NCI-H2227 (cell line): Measurements from ENCODE around the gene FRY.
"Not testable (repeated sequence)": the region's sequence is repeated elsewhere in the genome, so short reads cannot be mapped to it uniquely, and the experiment has no call there.

Experiments
- DNase-seq: peaks from one replicate; lab custom pipeline; 2025; ENCODE audit not compliant: unreplicated experiment; lab: John Stamatoyannopoulos, UW

The FRY gene

DNA sequence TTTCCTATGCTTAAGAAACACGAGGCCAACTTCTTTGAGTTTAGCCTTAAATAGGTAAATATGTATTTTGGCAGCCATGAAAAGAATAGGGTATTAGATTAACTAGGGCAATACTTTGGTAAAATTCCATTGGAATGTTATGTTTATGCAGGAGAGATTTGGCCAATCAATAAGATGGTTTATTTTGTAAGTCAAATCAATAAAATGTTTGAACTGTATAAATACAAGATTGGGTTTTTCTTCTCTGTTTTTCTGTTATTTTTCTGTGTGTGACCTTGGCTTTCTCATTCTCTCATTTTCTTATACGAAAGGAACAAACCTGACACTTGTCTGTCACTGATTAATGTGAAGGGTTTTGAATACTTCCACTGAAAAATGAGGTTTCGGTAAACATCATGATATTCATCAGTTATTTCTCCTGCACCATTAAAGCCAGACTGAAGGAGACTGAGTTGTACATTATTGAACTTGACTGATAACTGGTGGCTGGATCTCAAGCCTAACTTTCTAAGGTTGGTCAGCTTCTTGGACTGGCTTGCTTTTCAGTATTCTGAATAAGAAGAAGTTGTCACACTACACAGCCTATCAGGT, 8.6 kb downstream of the FRY start:
- no peak for DNase-seq

DNA sequence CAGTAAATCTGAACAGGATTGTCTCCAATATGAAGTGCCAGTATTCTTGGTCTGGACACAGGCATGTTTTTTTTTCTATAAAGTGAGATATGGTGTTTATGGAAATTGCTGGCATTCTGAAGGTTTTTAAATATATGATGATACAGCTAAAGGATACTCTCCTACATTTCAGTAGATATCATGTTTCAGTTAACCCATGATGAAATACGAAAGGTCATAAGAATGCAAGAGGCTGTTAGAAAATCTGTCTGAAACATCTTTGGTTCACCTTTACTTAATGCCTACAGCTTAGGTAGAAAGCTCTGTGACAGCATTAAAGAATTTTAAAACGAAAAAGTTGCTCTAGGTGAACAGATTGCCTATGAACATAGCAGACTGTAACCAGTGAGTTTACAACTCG, 9.1 kb downstream of the FRY start:
- DNase-seq: no peak

DNA sequence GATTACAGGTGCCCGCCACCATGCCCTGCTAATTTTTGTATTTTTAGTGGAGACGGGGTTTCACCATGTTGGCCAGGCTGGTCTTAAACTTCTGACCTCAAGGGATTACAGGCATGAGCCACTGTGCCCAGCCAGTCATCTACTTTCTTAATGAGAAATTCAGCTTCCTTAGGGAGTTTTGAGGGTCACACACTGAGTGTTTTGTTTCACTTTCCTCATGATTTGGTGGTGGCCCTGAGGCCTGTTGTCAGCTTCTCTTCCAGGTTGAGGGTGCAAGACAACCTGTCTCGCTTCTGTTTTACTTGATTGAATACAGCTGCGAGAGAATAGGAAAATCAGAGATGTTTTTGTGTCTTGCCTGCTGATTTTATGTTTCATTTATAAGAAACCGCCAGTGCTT, 9.9 kb downstream of the FRY start:
- no peak for DNase-seq

DNA sequence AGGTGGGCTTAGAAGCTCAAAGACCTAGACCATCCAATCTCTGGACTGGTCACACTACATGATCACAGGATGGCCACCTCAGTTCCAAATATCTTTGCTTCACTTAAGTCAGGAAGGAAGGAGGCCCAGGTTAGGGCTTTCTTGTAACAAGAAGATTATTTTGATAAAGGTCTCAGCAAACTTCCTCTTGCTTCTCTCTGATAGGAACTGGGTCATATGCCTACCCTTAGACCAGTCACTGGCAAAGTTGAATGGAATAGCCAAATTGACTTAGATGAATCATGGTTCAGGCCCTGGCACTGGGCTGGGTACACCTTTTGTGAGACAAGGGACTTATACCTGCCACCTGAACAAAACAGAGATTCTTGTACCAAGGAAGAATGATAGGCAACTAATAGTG, 11.0 kb downstream of the FRY start:
- no peak for DNase-seq

DNA sequence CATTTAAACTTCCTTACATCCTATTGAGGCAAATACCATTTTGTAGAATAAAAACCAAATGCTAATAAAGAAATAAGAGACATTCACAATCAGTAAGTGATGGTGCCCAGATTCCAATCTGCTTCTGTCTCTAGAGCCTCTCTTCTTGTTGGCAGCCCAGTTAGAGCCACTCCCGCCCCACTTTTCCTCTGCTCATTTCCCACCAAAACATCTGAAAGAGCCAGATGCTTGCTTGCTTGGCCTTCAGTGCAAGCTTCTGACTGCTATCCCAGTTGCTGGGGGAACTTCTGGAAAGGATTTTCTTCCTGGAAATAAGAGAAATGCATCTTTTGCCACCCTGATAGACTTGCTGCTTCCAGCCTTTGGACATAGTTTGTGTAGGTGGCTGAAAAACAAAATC, 12.9 kb downstream of the FRY start:
- no peak for DNase-seq

DNA sequence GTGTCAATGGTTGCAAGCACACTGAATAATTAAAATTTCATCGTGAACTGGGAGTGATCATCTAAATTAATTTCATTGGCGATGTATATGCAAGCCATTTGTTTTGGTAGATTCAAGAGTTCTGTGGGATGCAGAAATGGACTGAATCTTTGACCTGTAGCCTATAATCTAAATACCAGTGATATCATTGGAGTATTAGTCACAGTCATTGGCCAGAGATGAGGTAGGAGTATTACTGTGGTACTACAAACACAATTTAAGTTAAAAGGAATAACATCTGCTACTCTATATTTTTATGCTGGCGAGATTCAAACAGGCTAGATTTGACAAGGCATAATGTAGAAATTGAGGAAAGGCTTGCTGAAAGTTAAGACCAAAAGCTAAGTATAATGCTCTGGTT, 14.0 kb downstream of the FRY start:
- no peak for DNase-seq

DNA sequence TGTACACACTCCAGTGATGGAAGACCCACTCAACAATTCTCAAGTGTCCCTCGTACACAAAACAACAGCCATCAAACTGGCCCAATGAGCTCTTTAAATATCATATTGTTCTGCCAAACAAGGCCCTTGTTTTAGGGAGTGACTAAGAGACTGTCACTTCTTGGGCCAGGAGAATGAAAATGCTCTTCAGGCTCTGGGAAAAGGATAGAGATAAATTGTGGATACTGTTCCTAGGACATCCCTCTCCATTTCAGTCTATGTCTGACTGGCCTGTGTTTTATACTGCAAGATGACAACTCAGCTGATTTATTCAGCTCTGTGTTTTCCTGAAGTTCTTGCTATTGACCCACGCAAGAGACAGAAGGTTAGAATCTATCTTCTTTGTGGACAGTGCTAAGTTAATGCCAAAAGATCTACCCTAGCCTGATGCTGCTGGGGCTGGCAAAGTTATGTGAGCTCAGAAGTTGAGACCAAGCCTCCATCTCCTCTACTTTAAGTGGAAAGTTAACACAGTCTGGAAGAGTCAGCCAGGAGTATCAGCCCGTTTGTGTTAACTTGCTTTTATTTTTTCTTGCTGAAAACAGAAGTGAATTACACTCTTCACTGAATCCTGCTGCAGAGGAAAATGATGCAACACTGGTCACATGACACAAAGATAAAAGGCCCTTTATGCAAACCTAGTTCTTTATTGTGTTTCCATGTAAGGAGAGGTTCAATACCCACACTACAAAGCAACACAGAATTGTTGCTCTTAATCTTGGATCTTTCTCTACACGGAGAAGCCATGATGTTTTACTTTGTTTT, 14.6 kb downstream of the FRY start:
- no peak for DNase-seq

DNA sequence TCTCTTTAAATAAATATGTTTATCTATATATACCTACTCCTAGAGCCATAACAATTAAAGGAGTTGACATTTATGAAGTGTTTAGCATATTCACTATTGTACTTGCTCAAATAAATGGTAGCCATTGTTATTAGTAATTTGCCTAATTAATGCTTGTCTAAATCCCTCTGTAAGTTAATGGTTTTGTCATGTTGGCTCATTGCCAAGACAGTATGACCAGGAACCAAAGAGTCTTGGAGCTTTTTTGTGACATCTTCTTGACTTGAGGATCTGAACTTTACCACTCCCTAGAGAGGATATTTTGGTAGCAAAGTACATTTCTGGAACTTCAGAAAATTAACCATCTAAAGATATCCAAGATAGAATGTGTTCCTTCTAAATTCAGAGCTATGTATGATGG, 15.5 kb downstream of the FRY start:
- no peak for DNase-seq

DNA sequence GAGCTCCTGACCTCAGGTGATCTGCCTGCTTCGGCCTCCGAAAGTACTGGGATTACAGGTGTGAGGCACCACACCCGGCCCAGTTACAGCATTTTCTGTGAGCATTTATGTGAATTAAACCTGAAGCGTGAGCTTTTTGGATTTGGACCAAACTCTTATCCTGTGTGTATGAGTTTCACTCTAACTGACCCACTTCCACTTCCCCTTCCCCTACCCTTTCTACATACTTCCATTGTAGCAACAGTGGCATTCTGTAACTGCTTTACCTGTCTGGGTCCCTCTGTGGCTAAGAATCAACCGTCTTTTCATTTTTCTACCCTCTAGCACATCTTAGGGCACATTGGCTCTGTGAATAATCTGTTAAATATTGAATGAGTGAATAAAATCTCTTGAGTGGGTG, 16.2 kb downstream of the FRY start:
- DNase-seq: no peak

DNA sequence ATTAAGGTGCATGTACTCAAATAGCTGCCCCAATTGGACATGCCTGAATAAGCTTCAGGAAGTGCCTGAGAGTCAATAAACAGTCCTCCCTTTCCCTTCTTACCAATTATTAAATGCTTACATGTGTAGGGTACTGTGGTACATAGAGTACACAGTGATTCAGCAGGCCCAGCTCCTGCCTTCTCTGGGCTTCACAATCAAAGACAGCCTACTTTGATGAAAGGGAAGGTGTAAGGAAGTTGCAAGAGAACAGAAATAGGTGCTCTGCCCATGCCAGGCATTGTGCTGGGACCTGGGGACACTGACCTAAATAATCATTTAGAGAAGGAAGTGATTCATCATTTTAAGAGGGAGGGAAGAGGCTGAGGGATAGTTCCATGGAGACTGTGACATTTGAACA, 17.2 kb downstream of the FRY start:
- no peak for DNase-seq

DNA sequence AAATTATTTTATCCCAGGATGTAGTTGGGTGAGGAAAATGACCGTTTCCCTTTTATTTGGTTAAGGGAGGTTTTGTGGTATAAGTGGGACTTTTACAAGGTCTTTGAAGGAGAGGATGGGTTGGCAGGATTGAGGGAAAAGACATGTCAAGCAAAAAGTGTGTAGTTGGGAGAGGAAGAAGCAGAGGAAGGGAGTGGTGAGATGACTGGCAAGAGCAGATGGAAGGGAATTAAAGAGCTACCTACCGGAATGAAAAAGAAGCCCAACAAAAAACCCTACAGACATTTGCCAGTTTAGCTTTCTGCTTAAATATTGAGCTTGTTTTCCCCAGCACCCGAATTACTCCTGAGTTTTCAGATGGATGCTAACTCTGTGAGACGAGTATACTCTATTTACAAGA, 19.6 kb downstream of the FRY start:
- DNase-seq: no peak

DNA sequence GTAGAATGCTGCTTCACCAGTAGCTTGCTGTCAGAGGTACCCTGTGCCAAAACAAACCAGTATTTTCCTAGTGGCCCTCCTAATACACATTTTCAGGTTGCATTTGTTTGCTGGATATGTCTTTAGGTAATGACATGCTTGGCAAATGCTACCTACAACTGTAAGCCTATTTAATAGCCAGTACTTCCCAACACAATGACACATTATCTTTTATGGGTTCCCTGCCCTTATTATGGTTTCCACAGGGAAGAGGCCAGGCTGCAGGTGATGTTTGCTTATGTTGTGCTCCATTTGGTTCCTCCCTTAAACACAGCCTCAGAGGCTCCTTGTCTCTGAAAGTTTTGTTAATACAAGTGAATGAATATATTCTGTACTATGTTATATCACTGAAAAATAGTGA, 24.7 kb downstream of the FRY start:
- DNase-seq: peak; percentile 58

DNA sequence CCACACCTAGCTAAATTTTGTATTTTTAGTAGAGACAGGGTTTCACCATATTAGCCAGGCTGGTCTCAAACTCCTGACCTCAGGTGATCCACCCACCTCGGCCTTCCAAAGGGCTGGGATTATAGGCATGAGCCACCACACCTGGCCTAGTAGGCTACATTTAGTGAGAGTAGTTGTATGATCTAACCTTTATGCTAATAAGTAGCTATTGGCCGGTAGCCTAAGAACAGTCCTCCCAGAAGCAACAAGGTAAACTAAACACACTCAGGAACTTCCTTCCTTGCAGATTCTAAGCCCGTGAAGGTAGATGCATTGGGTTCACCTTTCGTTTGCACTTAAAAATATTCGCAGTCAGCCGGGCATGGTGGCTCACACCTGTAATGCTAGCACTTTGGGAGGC, 25.8 kb downstream of the FRY start:
- not testable (repeated sequence) for DNase-seq

DNA sequence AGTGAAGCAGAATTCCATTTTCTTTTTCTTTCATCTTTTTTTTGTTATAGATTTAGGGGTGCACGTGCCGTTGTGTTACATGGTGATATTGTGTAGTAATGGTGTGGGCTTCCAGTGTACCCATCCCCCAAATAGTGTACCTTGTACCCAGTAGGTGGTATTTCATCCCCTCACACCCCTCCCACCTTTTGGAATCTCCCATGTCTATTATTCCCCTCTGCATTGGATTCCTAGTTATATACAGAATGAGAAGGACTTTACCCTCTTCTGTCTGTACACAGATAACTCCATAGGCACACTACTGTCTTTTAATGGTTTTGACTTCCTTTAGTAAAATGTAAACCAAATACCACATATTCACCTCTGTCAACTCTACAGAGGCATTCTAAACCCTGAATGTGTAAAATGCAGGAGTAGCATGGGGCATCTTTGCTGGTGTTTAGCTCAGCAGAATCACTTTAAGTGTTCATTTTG, 28.0 kb downstream of the FRY start:
- no peak for DNase-seq

DNA sequence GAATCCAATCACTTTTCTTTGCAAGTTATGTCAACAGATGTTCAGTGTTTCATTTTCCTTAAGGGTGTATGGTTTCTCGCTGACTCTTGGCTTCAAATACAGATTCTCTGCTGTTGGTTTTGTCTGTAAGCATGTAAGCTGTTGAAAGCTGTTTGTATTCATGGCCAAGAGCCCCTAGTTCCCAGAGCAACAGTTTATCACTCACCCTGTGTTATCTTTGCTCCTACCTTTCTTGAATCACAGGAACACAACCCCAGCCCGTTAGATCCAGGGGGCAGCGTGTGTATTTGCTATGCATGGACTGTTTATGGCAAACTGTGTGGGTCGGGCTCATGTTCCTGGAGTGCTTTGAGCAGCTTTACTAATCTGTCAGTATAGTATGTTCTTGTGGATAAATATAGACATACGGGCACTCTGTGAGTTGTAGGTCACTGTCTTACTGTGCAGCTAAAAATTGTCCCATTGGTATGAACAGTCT, 28.9 kb downstream of the FRY start:
- no peak for DNase-seq

DNA sequence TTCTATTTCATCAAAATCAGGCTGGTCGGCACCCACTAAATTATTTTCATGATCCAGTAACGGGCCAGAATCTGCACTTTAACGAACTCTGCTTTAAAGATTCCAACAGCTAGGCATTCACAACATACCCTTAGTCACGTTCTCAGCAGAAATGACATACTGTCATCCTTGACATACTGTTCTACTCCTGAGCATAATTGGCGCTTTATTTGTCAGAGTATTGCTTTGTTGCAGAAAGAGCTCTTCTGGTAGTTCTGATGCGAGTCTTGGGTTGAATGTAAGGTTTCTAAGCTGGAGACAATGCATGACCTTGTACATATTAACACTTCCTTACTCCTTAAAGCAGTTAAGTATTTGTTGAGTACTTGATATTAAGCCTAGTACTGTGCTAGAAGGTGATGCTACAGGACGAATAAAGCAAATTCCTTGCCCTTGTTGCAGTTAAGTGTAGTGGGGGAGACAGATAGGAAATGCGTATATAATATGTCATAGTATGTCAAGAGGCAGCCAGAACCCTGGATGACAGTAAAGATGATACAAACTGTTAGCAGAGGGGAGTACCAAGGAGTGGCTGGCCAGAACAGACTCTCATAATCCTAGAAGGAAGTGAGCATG, 32.2 kb downstream of the FRY start:
- DNase-seq: no peak

DNA sequence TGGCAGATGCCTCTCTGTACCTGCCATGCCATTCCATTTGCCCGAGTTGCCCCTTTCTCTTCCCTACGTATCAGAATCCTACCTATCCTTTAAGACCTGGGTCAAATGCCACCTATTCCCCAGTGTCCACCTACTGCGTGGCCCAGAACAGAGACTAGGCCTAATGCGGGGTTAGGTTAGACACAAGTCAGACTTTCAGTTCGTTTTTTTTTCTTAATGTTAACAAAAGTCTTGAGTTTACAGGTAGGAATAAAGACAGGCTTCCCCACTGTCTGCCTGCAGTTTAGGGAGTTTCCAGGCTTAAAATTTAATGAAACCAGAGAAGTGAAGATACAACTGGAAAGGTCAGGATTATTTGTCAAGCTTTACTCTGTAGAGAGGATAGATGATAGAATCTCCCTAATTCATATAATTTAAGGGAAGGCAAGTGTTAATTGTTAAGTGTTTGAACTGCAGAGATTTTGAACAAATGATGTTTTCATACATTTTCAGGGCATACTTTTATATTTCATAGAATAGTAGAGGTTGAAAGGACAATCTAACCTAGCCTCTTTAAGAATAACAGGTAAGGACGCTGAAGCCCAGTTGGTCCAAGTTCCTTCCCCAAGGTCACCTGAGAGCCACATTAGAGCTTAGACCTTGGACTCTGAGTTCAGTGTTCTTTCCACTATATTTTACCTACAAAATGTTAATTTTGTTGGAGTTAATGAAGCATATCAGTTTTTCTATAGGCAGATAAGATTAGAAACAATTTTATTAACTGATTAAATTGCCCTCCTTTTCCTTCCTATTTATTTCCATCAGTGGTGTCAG, 35.8 kb downstream of the FRY start:
- no peak for DNase-seq

DNA sequence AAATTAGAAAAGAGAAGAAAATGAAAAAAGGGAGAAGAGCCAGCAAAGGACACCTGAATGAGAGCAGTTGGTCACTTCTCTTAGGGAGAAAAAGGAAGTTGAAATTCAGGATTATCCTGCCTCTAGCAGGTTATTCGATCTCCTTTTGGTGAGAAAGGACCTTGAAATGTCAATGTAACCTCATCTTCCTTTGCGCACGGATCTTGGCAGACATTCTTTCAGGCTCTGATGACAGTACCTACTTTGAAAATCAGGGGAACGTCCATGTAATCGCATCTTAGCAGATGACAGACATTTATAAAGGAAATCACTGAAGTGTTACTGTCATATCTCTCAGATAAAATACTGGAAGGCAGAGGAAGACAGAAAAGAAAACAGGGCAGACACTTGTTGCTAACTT, 36.7 kb downstream of the FRY start:
- no peak for DNase-seq

DNA sequence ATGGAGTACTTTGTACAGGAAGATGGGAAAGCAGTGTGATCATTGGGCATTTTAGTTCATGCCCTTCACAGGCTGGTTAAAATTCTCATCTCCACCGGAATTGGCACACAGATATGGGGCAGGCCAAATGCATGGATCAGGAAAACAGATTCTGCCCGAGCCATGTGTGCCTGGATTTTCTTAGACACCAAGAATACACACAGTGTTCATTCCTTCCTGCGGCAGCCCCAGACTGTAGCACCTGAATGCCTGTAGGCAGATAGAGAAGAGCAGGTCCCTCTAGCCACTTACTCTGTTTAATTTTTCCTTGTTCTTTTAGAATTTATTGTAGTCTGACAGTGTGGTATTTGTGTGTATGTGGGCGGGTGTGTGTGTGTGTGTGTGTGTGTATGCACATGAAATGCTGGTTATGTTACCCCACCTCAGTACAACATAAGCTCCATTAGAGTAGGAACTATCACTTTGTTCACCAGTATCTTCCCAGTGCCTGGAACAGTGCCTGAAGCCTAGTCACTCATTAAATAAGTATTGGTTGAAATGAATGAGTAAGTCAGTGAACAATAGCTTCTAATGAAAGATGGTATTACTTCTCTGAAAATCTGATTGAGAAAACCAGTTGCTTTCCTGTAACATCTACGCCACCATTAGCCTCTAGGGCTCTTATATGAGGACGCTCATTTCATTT, 41.7 kb downstream of the FRY start:
- DNase-seq: no peak

DNA sequence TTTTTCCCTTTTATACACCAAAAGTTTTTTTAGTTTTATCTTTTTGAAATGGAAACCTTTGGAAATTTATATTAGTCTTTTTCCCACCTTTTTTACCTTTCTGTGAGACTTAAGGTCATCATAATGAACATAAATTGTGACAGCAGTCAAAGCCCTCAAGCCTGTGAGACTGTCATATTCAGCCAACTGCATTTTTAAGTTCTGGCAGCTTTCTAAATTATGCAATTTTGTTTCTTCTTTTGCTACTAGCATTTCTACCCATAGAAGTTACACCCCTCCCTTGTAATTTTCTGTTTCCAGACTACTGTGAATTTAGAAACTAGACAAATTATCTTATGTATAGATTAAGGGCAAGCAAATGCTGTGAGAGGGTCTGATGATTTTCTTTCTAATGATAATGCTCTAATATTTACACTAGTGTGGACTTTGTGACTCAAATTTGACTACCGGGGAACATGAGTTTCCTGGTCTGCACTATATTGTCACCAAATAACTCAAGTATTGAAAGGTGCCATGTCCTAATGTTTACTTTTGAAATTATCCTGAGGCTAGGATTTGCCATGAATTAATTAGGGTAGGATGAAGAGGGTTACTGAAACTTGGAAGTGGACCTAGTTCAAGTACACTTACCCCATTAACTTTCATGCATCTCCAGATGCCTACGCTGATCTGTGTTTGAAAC, 43.7 kb downstream of the FRY start:
- no peak for DNase-seq
